Stimulated activated CD8-positive, alpha-beta memory T cell treated with anti-CD3 and anti-CD28 coated beads, Interleukin-2, amount 100 ng/mL, for 1 hour (primary cell): ENCODE measurements around the gene EPB41L2.

Experiments
- DNase-seq, 2 donors: peaks; one replicate each; pipeline ENCODE4 v3.0.0-alpha.2; 2020; ENCODE audit warnings: low read depth in 2 of 2

EPB41L2 gene

DNA sequence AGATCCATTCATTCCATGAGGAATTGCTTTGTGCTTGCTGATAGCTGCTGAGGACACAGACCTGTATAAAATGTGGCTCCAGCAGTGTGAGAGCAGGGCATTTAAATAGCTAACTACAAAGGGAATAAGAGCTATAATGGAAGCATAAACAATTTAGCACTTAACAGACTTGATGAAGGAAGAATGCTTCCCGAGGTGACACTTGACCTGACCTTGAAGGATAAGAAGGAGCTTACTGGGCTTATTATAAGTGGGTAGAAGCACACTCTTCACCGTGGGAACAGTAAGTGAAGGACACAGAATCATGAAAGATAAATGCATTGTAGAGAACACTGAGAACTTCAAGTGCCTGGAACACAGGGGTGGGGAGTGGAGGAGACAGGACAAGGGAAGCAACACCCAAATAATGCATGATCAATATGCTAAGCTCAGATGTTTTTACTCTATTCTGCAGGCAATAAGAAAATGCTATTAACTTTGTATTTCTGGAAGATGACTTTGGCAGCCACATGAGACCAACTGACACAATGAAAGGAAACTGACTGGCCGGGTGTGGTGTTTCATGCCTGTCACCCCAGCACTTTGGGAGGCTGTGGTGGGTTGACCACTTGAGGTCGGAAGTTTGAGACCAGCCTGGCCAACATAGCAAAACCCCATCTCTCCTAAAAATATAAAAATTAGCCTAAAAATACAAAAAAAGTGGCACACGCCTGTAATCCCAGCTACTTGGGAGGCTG, 84.2 kb downstream of the EPB41L2 start:
- DNase-seq, result no peak

DNA sequence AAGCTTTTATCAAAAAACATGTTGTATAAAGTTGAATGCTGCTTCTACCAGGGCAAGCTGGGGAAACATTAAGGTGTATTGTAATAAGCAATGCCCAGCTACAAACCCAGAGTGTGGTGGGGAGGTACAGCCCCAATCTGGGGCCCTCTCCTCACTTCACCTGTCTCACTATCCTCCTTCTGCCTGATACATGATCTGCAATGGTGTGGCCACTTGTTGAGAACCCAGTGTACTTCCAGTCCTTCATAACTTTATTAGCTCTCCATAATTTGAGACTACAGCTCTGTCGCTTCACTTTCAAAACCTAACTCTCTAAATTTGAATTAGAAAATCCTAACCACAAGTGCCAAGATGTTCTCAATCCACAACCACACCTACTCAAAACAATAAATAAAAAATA, 84.9 kb downstream of the EPB41L2 start:
- no peak for DNase-seq

DNA sequence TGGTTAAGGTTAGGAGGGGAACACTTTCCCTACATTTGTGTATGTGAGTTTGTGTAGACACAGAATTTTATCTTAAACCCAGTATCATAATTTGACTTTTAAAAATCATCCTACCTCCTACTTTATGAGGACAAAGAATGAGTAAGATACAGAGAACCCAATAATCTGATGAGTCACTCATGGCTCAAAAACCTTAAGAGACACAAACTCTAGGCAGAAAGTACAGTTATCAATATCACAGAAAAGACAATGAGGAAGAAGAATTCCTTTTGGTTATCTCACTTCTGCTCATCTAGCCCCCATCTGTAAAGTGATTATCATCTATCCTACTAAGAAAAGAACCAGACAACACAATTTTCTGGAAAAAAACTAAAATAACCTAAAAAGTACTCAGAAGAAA, 87.7 kb downstream of the EPB41L2 start:
- no peak for DNase-seq

DNA sequence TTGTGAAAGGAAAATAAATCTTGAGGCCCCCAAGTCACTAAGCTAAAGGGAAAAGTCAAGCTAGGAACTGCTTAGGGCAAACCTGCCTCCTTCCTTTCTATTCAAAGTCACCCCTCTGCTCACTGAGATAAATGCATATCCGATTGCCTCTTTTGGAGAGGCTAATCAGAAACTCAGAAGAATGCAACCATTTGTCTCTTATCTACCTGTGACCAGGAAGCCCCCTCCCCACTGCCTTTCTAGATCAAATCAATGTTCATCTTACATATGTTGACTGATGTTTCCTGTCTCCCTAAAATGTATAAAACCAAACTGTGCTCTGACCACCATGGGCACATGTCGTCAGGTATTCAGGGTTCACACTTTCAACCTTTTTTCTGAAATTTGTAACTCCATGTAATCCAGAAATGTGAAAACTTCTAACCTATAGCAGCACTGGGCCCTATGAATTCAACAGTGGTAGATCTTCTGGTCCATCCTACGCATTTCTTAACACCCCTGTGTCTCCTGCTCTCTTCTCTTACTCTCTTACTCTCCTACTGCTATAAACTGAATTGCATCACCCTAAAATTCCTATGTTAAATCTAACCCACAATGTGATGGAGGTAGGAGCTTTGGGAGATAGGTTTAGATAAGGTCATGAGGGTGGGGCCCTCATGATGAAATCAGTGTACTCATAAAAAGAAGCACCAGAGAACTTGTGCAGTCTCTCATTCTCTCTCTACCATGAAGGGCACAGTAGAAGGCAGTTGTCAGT, 89.3 kb downstream of the EPB41L2 start:
- no peak for DNase-seq

DNA sequence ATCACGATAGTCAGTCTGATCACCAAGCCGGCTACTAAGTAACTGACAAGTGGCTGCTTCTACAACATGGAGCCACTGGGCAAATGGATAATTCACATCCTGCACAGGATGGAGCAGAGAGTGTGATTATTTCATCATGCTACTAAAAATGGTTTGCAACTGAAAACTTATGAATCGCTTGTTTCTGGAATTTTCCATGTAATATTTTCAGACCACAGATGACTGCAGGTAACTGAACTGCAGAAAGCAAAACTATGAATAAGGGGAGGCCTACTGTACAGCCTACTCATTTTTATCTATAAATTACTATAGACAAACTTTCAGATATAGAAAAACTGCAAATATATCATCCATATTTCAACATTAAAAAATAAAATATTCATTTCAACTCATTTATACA, 91.5 kb downstream of the EPB41L2 start:
- no peak for DNase-seq

DNA sequence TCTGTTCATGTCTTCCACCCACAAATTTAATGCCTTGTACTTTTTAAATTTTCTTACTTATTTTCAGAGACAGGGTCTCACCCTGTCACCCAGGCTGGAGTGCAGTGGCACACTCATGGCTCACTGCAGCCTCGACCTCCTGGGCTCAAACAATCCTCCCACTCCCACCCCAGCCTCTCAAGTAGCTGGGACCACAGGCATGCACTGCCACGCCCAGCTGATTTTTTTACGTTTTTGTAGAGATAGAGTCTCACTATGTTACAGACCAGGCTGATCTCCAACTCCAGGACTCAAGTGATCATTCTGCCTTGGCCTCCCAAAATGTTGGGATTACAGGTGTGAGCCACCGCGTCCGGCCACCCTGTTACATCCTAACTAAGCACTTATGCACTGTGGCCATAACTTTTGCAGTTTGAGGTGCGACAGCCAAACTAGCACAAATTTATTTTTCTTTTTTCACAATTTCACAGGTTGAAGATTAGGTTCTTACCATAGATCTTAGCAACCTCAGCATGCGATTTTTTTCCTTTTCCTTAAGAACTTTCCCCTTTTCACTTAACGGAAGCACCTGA, 92.1 kb downstream of the EPB41L2 start:
- DNase-seq, result no peak

DNA sequence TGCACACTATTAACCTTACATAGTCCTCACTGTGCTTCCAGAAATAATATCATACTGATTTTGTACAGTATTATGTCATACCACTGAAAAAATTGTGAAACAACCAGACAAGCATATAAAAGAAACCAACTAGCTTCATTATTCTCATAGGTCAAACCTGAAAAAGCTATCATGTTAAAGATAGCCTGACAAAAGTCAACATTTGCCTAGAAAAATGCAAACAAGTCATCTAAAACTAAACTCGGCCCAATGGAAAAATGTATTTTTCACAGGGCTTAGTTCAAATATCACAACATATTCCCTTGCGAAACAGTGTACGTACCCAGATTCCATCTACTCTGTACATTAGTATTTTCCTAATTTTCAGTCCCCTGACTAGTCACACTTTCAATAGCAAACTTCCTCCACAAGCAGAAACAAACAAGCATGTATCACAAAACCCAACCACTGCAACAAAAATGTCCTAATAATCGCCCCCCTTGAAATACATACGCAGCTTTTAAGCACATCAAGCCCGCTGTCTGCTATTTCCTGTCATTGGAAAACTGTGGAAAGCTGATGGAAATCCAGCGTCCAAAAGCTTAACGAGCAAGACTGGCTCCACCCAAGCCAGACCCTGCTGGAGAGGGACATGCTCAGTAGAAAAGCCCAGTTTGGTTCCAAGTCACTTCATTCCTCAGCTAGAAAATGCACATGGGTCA, 93.1 kb downstream of the EPB41L2 start:
- DNase-seq, result no peak

DNA sequence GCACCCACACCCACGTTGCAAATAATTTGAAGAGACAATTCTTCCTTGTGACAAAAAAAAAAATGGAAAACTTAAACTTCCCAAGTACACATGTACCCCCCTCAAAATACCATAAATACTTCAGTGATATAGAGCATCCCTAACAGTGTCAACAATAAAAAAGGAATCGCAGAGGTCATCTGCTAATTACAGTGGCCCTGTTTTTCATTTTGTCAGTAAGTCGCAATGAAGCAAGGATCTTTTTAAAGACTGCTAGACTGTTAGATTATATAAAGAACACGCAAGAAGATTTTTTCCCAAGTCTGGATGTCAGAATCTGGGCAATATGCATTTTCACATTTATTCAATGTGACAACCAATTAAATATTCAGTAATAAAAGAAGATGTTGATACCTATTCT, 93.9 kb downstream of the EPB41L2 start:
- no peak for DNase-seq

DNA sequence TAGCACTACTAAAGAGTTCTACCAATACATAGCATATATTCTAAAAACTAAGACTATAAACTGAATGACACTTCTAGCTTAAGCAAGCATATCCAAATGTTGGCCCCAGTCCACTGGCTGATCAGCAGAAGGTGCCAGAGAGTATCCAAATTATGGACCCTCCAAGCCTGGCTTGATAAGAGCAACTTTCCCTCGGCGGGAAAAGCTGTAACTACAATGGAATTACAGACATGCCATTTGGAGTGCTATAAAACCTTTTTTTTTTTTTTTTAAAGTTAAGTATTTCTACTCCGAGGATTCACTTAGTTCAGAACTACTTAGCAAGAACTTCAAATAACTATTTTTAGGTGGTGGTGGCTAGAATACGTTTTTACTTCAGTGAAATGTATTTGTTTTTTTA, 94.6 kb downstream of the EPB41L2 start:
- no peak for DNase-seq

DNA sequence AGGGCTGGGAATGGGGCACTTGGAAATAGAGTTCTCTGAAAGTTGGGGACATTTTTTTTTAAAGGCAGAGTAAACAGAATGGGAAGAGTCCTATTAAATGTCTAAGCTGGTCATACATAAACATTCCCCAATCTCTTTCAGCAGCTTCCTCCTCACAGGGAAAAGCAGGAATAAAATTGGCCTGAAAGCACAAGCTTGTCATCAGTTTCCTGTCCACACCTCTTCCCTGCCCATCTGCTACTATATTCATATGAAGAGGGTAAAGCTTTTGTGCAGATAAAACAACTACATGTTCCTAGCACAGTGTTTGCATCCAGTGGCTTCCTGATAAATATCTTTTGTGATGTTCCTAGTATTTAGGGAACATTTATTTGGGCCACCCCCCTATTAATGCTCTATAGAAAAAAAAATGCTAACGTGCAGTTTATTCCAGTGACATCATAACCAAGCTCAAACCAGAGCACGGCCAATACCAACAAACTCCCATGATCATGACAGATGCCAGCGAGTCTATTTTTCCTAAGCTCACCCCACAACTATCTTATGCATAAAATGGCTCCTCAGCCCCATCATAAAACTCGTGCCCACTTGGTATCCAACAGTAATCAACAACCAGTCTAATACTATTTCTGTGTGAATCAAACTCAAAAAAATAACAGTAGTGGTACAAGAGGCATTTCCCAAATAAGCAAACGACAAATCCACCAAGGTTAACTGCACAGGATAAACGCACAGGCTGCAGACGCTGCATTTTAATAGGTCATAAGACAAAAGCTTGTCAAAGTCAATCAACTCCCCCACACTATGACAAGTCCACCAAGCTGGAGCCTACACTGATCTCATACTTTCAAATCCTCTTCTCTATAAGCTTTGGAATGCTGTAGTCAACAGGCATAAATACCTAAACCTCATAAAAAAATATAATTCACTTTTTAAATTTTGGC, 95.3 kb downstream of the EPB41L2 start:
- DNase-seq, result no peak

DNA sequence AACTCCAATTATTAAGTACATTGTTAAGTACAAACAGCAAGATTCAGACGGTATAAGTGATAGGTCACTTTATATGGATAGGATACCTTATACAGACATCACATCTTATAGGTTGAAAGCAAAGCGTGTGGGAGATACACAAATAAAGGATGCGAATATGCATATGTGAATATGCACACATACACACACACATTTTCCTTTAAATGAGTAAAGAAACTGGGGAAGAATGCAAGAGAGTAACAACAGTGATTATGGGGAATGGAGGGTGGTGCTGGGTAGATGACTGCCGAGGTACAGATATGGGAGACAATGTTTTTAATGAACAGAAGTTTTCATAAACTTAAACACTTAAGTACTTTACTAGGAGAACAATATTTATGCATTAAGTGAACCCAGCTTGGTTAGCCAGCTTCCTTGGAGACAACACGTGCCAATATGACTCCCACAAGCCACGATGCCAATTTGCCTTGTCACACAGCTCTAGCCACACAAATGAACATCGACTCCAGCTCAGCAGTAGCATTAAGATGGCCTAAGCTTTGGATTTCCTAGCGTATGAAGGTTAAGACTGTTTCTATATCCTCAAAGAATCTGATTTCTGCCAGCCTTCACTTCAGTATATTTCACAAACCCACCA, 96.6 kb downstream of the EPB41L2 start:
- no peak for DNase-seq

DNA sequence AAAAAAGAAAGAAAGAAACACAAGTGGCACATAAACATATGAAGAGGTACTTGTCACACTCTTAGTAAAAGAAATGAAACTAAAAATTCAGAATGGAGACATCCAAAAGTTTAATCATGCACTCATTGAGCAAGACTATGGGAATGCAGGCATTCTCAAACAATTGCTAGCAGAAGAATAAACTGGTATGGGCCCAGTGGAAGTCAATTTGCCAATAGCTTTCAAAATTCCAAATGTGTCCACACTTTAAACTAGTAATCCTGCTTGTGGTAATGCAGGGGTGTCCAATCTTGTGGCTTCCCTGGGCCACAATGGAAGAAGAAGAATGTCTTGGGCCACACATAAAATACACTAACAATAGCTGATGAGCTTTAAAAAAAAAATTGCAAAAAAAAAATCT, 97.4 kb downstream of the EPB41L2 start:
- DNase-seq, result no peak

DNA sequence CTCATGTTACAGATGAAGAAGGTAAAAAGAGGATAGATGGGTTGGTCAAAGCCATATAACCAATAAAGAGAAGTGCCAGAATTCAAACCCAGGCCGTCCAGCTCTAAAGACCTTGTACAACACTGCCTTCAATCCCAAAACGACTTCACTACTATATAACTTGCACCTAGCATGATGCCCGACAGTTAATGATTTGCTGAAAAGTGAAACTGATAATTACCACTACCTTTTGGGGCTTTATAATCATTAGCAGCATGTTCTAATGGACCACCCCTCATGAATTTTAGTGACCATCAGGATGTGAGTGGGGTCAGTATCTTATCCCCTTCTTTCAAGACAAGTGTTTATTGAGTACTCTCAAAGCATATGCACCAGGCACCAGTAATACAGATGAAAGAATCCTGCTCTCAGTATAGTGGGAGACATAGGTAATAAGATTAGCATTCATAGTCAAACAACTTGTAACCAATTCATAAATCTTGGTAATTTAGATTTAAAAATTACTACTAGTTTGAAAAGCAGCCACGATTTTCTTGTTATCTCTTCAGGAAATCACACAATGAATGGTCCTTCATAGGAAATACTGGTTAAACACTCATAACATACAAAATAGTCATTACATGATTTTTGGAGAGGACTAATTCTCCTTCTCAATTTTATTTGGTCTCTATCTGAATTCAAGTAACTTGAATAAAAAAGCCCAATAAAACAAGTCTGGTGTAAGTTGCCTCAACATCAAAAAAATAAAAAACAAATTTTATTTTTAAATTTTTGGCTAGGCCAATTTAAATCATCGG, 98.0 kb downstream of the EPB41L2 start:
- DNase-seq, result no peak

DNA sequence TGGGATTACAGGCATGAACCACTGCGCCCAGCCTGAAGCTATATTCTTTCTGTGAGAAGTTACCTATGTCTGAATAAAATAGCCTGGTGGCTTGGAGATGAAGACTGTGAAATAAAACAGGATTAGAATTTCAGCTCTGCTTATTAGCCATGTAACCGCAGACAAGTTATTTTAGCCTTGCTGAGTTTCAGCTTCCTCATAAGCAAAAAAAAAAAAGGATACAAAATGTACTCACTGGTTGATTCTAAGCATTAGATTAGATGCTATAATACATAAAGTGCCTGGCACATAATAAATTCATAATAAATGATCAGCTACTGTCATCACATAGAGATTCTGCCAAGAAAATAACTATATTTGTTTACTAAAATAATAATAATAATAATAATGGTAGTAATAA, 98.8 kb downstream of the EPB41L2 start:
- DNase-seq, result no peak

DNA sequence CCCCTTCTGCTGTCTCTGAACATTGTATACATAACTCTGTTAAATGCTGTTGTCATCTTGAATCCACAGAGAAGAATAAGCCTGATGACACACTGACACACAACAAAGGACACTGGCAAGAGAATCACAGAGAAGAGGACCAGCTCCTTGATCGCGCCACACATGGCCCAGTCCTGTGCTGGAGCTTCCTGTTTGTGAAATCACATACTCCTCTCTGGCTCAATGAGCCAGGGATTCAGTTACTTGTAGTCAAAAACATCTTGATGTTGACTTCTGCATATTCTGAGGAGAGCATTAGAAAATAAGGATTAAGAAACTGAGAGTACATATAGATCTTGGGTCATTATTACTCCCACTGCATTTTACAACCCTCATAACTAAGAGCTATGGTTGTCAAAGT, 100.1 kb downstream of the EPB41L2 start:
- DNase-seq, result no peak

DNA sequence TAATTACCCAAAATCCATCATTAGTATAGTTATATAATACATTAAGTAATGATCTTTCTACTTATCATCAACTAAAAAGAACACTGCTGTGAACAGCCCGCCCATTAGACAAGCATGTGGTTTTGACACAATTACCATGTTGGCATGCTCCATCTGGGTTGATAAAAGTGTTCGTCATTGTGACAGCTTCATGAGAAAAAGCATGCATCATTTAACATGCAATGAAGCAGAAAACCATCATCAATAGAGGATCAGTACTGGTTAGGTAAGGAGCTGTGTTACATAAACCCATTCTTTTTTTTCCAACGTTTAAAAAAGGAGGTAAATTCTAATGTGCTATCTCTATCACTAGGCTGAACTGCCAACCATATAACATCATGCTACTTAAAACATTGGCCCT, 101.9 kb downstream of the EPB41L2 start:
- no peak for DNase-seq

DNA sequence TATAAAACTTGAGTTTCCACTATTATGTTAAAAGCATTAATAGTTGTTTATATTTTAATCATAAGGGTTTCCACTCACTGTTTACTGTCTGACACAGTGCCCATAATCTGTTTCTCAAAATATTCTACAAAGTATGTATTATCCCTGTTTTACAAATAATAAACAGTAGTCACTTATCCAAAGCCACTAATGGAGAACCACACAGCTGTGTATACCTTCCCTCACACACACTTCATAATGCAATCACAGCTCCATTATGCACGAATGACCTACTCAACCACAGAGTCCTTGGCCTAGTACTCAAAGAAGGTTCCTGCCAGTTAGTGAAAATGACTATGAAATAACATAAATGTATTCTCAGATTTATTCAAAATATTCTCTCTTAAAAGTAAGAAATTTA, 103.1 kb downstream of the EPB41L2 start:
- no peak for DNase-seq

DNA sequence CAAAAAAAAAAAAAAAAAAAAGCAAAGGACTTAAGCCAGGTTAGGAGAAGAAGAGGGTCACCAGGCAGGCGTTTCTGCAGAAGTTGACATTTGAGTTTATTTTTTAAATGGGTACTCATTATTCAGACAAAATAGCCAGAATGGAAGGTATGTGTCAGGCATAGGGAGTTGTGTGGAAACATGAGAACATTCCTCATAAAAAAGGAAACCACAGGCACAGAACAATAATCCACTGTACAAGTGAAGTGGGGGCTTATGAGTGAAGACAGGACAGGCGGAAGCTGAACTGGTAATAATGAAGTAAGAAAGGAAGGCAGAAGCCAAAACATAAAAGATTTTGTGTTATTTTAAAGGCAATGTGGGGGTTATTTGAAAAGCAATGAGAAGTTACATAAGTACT, 104.6 kb downstream of the EPB41L2 start:
- no peak for DNase-seq

DNA sequence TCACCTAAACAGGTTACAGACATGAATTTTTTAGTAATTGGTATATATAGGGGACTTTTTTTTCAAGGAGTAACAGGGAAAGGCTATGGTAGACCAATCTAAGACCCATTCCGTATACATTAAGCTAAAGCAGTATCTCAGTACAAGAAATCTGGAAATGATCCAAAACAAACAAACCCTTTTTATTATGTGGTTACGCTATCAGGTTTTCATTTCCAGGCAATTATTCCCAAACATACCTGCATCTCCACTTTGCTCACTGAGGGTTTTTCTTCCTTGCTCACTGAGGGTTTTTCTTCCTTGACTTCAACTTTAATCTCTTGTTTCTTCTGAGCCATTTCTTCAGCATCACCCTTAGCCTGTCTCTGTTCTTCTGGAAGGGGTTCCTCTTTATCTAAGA, 107.3 kb downstream of the EPB41L2 start:
- DNase-seq, result no peak

DNA sequence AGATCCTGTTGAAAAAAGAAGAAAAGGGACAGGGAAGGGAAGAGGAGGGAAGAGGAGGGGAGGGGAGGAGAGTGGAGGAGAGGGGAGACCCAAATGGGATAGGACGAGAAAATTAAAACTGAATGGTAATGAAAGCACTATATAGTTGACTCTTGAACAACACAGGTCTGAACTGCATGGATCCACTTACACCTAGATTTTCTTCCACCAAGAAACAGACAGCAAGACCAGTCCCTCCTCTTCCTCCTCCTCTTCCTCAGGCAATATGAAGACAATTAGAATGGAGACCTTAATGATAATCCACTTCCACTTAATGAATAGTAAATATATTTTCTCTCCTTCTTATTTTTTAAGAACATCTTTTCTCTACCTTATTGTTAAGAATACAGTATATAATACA, 113.5 kb downstream of the EPB41L2 start:
- no peak for DNase-seq
